Skeletal muscle tissue (tissue), 4 donors: ENCODE results near the gene ARL4C. TPM values are rescaled to one million over a fixed set of nuclear protein-coding genes. Genes with fewer than 3 reads are reported as not detected.
"Not testable (repeated sequence)": the region's sequence is repeated elsewhere in the genome, so short reads cannot be mapped to it uniquely, and the experiment has no call there.

ENCODE experiments used
- H3K27ac ChIP-seq: one replicate; pipeline ENCODE4 v1.7.0; 2013; ENCODE audit warnings: mild to moderate bottlenecking, low read depth, low read length, inconsistent platforms
- H3K27me3 ChIP-seq, 3 donors: one replicate each; pipeline ENCODE4 v1.7.0; 2013; ENCODE audit warnings: low read length in 3 of 3; ENCODE audit not compliant: control insufficient read depth in 3 of 3, insufficient read depth in 3 of 3
- H3K36me3 ChIP-seq, 3 donors: one replicate each; pipeline ENCODE4 v1.7.0; 2013; ENCODE audit warnings: low read length in 3 of 3; ENCODE audit not compliant: control insufficient read depth in 3 of 3, insufficient read depth in 3 of 3
- H3K4me1 ChIP-seq, 3 donors: one replicate each; pipeline ENCODE4 v1.7.0; 2013; ENCODE audit warnings: low read length in 3 of 3, mild to moderate bottlenecking in 3 of 3; ENCODE audit not compliant: control insufficient read depth in 3 of 3, insufficient read depth in 3 of 3
- H3K4me3 ChIP-seq, 3 donors: one replicate each; pipeline ENCODE4 v1.7.0; 2013; ENCODE audit warnings: low read length in 3 of 3
- H3K9ac ChIP-seq, 3 donors: one replicate each; pipeline ENCODE4 v1.7.0; 2013; ENCODE audit warnings: low read length in 3 of 3, mild to moderate bottlenecking in 3 of 3, moderate library complexity in 2 of 3, low read depth in 1 of 3
- H3K9me3 ChIP-seq, 3 donors: one replicate each; pipeline ENCODE4 v1.7.0; 2013; ENCODE audit warnings: low read length in 3 of 3; ENCODE audit not compliant: control insufficient read depth in 3 of 3
- total RNA-seq: library from RNA; depleted of rRNA; stranded (reverse); fragments of >200 nt; gene quantifications from one replicate; pipeline ENCODE4 v1.2.3, GENCODE V29; 2014
- donor health status: Osteomylitis.

Gene ARL4C
- total RNA-seq, 1 donor from 2014 or later = 2.6 TPM

GRCh38 chr2:234462218-234462992 lies 34.5 kb downstream of the ARL4C start:
- Histone ChIP-seq H3K9me3 (peaks cover 0 to 3% (median 0%) of the 10 kb centered on the region in 3 donors), H3K4me1 (no peaks in the 10 kb centered on the region), H3K36me3 (no peaks in the 10 kb centered on the region), H3K27me3 (peaks cover 0 to 5% (median 2%) of the 10 kb centered on the region in 3 donors), H3K4me3 (no peak overlapping the region), H3K27ac (no peak overlapping the region), H3K9ac (no peak overlapping the region)

GRCh38 chr2:234459401-234460009 lies 37.4 kb downstream of the ARL4C start:
- H3K4me3 ChIP-seq = no peak overlapping the region

GRCh38 chr2:234458466-234458865 lies 38.4 kb downstream of the ARL4C start:
- Histone ChIP-seq H3K4me3 (no peak overlapping the region), H3K9ac (no peak overlapping the region), H3K27me3 (no peaks in the 10 kb centered on the region), H3K36me3 (no peaks in the 10 kb centered on the region), H3K27ac (no peak overlapping the region), H3K9me3 (peaks cover 0 to 3% (median 0%) of the 10 kb centered on the region in 3 donors), H3K4me1 (no peaks in the 10 kb centered on the region)

More at GRCh38 chr2:234459401-234460009, 37.4 kb downstream of the ARL4C start:
- Histone ChIP-seq H3K27ac (no peak overlapping the region), H3K36me3 (no peaks in the 10 kb centered on the region), H3K9me3 (peaks cover 0 to 3% (median 0%) of the 10 kb centered on the region in 3 donors), H3K4me1 (no peaks in the 10 kb centered on the region), H3K27me3 (peaks cover 0 to 2% (median 0%) of the 10 kb centered on the region in 3 donors), H3K9ac (no peak overlapping the region)

GRCh38 chr2:234457421-234457820 lies 39.5 kb downstream of the ARL4C start:
- no peak overlapping the region for H3K4me3 ChIP-seq
- H3K27me3 ChIP-seq = no peaks in the 10 kb centered on the region
- no peak overlapping the region for H3K27ac ChIP-seq
- H3K9ac ChIP-seq = no peak overlapping the region
- no peaks in the 10 kb centered on the region for H3K4me1 ChIP-seq
- no peaks in the 10 kb centered on the region for H3K36me3 ChIP-seq
- H3K9me3 ChIP-seq = peaks cover 0 to 3% (median 0%) of the 10 kb centered on the region in 3 donors

- H3K27me3 ChIP-seq, H3K36me3 ChIP-seq: not testable (repeated sequence)
Measured at GRCh38 chr2:234455246-234455645, 41.6 kb downstream of the ARL4C start.

GRCh38 chr2:234454433-234454832 lies 42.4 kb downstream of the ARL4C start:
- H3K4me3 ChIP-seq = no peak overlapping the region
- no peak overlapping the region for H3K27ac ChIP-seq
- H3K4me1 ChIP-seq = no peaks in the 10 kb centered on the region
- no peak overlapping the region for H3K9ac ChIP-seq
- H3K36me3 ChIP-seq = no peaks in the 10 kb centered on the region
- H3K9me3 ChIP-seq = peaks cover 0 to 3% (median 0%) of the 10 kb centered on the region in 3 donors
- no peaks in the 10 kb centered on the region for H3K27me3 ChIP-seq

More at GRCh38 chr2:234455246-234455645, 41.6 kb downstream of the ARL4C start:
- H3K4me1 ChIP-seq, H3K4me3 ChIP-seq, H3K9me3 ChIP-seq, H3K27ac ChIP-seq, H3K9ac ChIP-seq: not testable (repeated sequence)

GRCh38 chr2:234453216-234453615 lies 43.7 kb downstream of the ARL4C start:
- H3K9me3 ChIP-seq = peaks cover 0 to 2% (median 0%) of the 10 kb centered on the region in 3 donors
- H3K27ac ChIP-seq = no peak overlapping the region
- no peaks in the 10 kb centered on the region for H3K27me3 ChIP-seq
- no peaks in the 10 kb centered on the region for H3K36me3 ChIP-seq
- no peak overlapping the region for H3K9ac ChIP-seq
- no peak overlapping the region for H3K4me3 ChIP-seq
- peaks cover 0 to 3% (median 0%) of the 10 kb centered on the region in 3 donors for H3K4me1 ChIP-seq

GRCh38 chr2:234451852-234452625 lies 44.8 kb downstream of the ARL4C start:
- Histone ChIP-seq H3K4me1 (peaks cover 0 to 3% (median 0%) of the 10 kb centered on the region in 3 donors), H3K9ac (no peak overlapping the region), H3K27ac (no peak overlapping the region), H3K9me3 (no peaks in the 10 kb centered on the region), H3K36me3 (no peaks in the 10 kb centered on the region), H3K4me3 (no peak overlapping the region), H3K27me3 (no peaks in the 10 kb centered on the region)

GRCh38 chr2:234451242-234451641 lies 45.6 kb downstream of the ARL4C start:
- peaks cover 0 to 5% (median 3%) of the 10 kb centered on the region in 3 donors for H3K4me1 ChIP-seq
- no peaks in the 10 kb centered on the region for H3K27me3 ChIP-seq
- no peaks in the 10 kb centered on the region for H3K36me3 ChIP-seq
- H3K9ac ChIP-seq = no peak overlapping the region
- H3K4me3 ChIP-seq = no peak overlapping the region
- no peaks in the 10 kb centered on the region for H3K9me3 ChIP-seq
- no peak overlapping the region for H3K27ac ChIP-seq
